Pancreas (tissue), 10 donors: ENCODE data around the gene BCL6. TPM values are rescaled to one million over a fixed set of nuclear protein-coding genes. Genes with fewer than 3 reads are reported as not detected.

Source experiments
- ATAC-seq, 4 donors: fragments of 200-7000 bp; cut with Tn5 transposase; one replicate each; pipeline versions ENCODE4 v1.8.0 to v1.9.1; 2020; ENCODE audit warnings: mild to moderate bottlenecking in 4 of 4, moderate library complexity in 4 of 4
- DNase-seq, 6 donors: peaks; one replicate each; pipeline ENCODE4 v3.0.0-alpha.2; 2020
- FAIRE-seq: peaks from 2 replicates; lab custom pipeline; 2012; peaks lifted over from hg19 to GRCh38; lab: Jason Lieb, UNC
- H3K27ac ChIP-seq, 4 donors: fragments of 200-600 bp; sonication (generic); 1 replicate in 3 of 4; 2 replicates in 1 of 4; pipeline versions ENCODE4 v1.5.0 to v1.8.0; 2020
- H3K27me3 ChIP-seq, 4 donors: fragments of 200-600 bp; one replicate each; pipeline ENCODE4 v1.8.0; 2021
- H3K36me3 ChIP-seq, 3 donors: fragments of 200-600 bp; sonication (generic) in 1 of 3; one replicate each; pipeline versions ENCODE4 v1.5.0 to v1.8.0; 2020 to 2021
- H3K4me1 ChIP-seq, 3 donors: fragments of 200-600 bp; one replicate each; pipeline ENCODE4 v1.8.0; 2021
- H3K4me3 ChIP-seq, 4 donors: fragments of 200-600 bp; sonication (generic) in 2 of 4; one replicate each; pipeline versions ENCODE4 v1.5.0 to v1.8.0; 2020 to 2021
- H3K9me3 ChIP-seq, 4 donors: fragments of 200-600 bp; one replicate each; pipeline ENCODE4 v1.8.0; 2021
- CTCF ChIP-seq, 4 donors: fragments of 200-600 bp; sonication (generic) in 3 of 4; IDR thresholded peaks; one replicate each; pipeline versions ENCODE4 v1.5.0 to v1.8.0; 2021; ENCODE audit warnings: antibody characterized with exemption in 4 of 4
- whole genome bisulfite sequencing, 2 donors: extraction: QIAGEN DNeasy Blood & Tissue Kit; methylation state at CpG; one replicate each; pipeline ENCODE4 v1.1.7; 2013; 5-methylcytosine and 5-hydroxymethylcytosine counted together
- intact Hi-C, 3 donors: fragments of 100-400 bp; cut with DNase I; formaldehyde crosslinking; loops; one replicate each; pipeline versions ENCODE4 v1.11.1 to v1.14.2; 2022
- polyA plus RNA-seq, 2 donors: library from polyadenylated mRNA; stranded (reverse); fragments of 200-250 nt; gene quantifications; one replicate each; pipeline ENCODE4 v1.2.3, GENCODE V29; 2013
- total RNA-seq, 6 donors: library from RNA; stranded (reverse); fragmentation: NEBNext Ultra II Directional in 4 of 6; extraction: Animal tissue kit (Norgen Biotek cat#: 25700) in 4 of 6; gene quantifications; one replicate each; pipeline versions ENCODE4 v1.2.1 to v1.2.4, GENCODE V29; 2021 to 2023
- donor health status: healthy with polysubstance abuse.
- donor health status: DM: no; HTN: no; CAD: no; lungs with moderate emphysema.
- donor health status: DM: no; HTN: no; CAD: no.
- donor health status: control.
- donor health status: control.
- donor health status: Bipolar disorder and iron deficiency.
- donor health status: DM: yes; HTN: yes; CAD: no.
- donor health status: DM: no; HTN: no; CAD: no.
- donor health status: DM: no; HTN: no; CAD: no.
- donor health status: DM: yes; HTN: yes; CAD: no.

Gene BCL6
- 10 to 100 TPM; 19.0 to 48.1 (median 30.5) TPM for total RNA-seq
- polyA plus RNA-seq, result 10 to 100 TPM; 27.1 to 40.7 TPM

- WGBS, 2 donors, result 0 to 1% methylated on average over 40 of the region's 40 CpGs
- H3K4me1 ChIP-seq, result peaks cover 10 to 31% (median 26%) of the 10 kb centered on the region in 3 donors
- peak; percentile 76 for FAIRE-seq
- DNase-seq, result peak; percentile 89 to 94 (median 92)
- no peaks in the 10 kb centered on the region for H3K27me3 ChIP-seq
- intact Hi-C loops, result loop anchor here in 1 of 3 donors (10.0 kb wide), 2 partner anchors 299 to 549 kb away; no protein-coding TSS in a partner anchor
- no peaks in the 10 kb centered on the region for H3K9me3 ChIP-seq
- ATAC-seq, result peak; percentile 63 to 78 (median 73)
- no peak for TF ChIP-seq CTCF (IDR thresholded peaks at IDR 0.05)
- peak within 1 kb of the TSS; percentile 56 to 80 (median 74) for H3K4me3 ChIP-seq
- H3K36me3 ChIP-seq, result no peaks in the 10 kb centered on the region
- H3K27ac ChIP-seq, result peak within 1 kb of the TSS; percentile 99
Observed at GRCh38 chr3:187745201-187746058, at the start of gene BCL6. BCL6 (minus strand) TSS chr3:187745468; CDS start chr3:187733693, 11,775 bp downstream.

DNA sequence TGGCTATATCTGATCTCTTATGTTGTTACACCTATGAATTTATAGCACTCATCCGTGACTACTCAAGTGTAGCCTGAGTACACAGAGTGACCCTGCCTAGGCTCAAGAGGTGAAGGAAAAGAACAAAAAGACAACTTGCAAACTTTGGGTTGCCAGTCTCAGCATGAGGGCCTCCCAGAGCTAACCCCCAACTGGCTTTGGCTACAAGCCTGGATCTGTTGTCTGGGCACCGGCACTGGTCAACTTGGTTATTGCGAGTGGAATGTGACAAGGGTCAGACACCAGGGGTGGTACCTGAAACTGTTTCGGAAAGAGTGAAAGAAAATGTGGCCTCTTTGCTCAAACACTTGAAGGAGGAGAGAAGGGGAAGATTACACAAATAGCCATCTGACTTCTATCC lies 49.5 kb upstream of the BCL6 start:
- intact Hi-C loops, result no loop called here
- no peaks in the 10 kb centered on the region for H3K27me3 ChIP-seq
- FAIRE-seq (no peak), ATAC-seq (no peak), DNase-seq (no peak)
- H3K36me3 ChIP-seq, result no peaks in the 10 kb centered on the region
- no peaks in the 10 kb centered on the region for H3K9me3 ChIP-seq
- peaks cover 3 to 15% (median 8%) of the 10 kb centered on the region in 3 donors for H3K4me1 ChIP-seq
- no peak overlapping the region for H3K4me3 ChIP-seq
- TF ChIP-seq CTCF (IDR thresholded peaks at IDR 0.05), result no peak
- 80 to 81% methylated on average over 4 of the region's 4 CpGs for WGBS, 2 donors
- peak overlapping the region in 1 of 4 donors; percentile 37 for H3K27ac ChIP-seq

DNA sequence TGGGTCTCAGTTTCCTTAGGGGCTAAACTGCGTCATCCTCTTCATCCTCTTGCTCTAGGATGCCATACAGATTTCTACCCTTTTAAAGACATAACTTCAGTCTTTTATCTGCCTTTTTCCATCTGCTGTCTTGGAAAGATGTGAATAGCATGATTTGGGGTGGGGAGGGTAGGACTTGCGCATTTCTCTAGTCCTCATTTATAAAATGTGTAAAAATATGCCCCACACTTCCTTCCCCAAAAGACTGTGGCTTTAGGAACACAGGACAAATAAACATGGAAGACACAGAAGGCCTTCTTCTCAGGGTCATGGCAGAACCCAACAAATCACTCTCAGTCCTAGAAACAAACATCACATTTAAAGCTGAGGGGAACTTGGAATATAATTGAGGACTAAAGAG lies 48.4 kb upstream of the BCL6 start:
- Histone ChIP-seq H3K4me1 (peaks cover 0 to 10% (median 8%) of the 10 kb centered on the region in 3 donors), H3K9me3 (no peaks in the 10 kb centered on the region), H3K27ac (no peak overlapping the region), H3K27me3 (no peaks in the 10 kb centered on the region), H3K36me3 (no peaks in the 10 kb centered on the region), H3K4me3 (no peak overlapping the region)
- ATAC-seq, result no peak
- intact Hi-C loops, result no loop called here
- FAIRE-seq, result no peak
- TF ChIP-seq CTCF (IDR thresholded peaks at IDR 0.05), result no peak
- WGBS, 2 donors, result 94 to 97% methylated on average over 2 of the region's 2 CpGs
- DNase-seq, result no peak

GRCh38 chr3:187792521-187792920 lies 47.3 kb upstream of the BCL6 start:
- peaks cover 0 to 10% (median 8%) of the 10 kb centered on the region in 3 donors for H3K4me1 ChIP-seq
- no peak overlapping the region for H3K4me3 ChIP-seq
- H3K9me3 ChIP-seq, result no peaks in the 10 kb centered on the region
- H3K36me3 ChIP-seq, result no peaks in the 10 kb centered on the region
- H3K27ac ChIP-seq, result no peak overlapping the region
- no peaks in the 10 kb centered on the region for H3K27me3 ChIP-seq
- 83 to 90% methylated on average over 3 of the region's 3 CpGs for WGBS, 2 donors
- TF ChIP-seq CTCF (IDR thresholded peaks at IDR 0.05), result no peak
- FAIRE-seq (no peak), ATAC-seq (no peak), DNase-seq (no peak)
- intact Hi-C loops, result no loop called here

- H3K9me3 ChIP-seq, result no peaks in the 10 kb centered on the region
- H3K27me3 ChIP-seq, result no peaks in the 10 kb centered on the region
- DNase-seq (no peak), ATAC-seq (no peak), FAIRE-seq (no peak)
- TF ChIP-seq CTCF (IDR thresholded peaks at IDR 0.05), result no peak
- H3K4me3 ChIP-seq, result no peak overlapping the region
- H3K27ac ChIP-seq, result no peak overlapping the region
- no peaks in the 10 kb centered on the region for H3K36me3 ChIP-seq
- WGBS, 2 donors, result 59 to 69% methylated on average over 3 of the region's 3 CpGs
- intact Hi-C loops, result no loop called here
- no peaks in the 10 kb centered on the region for H3K4me1 ChIP-seq
Observed at GRCh38 chr3:187789872-187790271, 44.6 kb upstream of the BCL6 start.
